GM21423 (cell line): ENCODE data around the gene GLT8D1.
"Not testable (repeated sequence)": the region's sequence is repeated elsewhere in the genome, so short reads cannot be mapped to it uniquely, and the experiment has no call there.

Source experiments
- ATAC-seq: cut with Tn5 transposase; IDR thresholded peaks from one replicate; pipeline ENCODE4 v1.9.1; 2021; ENCODE audit warnings: mild to moderate bottlenecking, moderate library complexity; ENCODE audit not compliant: unreplicated experiment

The GLT8D1 gene, protein sequence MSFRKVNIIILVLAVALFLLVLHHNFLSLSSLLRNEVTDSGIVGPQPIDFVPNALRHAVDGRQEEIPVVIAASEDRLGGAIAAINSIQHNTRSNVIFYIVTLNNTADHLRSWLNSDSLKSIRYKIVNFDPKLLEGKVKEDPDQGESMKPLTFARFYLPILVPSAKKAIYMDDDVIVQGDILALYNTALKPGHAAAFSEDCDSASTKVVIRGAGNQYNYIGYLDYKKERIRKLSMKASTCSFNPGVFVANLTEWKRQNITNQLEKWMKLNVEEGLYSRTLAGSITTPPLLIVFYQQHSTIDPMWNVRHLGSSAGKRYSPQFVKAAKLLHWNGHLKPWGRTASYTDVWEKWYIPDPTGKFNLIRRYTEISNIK

DNA sequence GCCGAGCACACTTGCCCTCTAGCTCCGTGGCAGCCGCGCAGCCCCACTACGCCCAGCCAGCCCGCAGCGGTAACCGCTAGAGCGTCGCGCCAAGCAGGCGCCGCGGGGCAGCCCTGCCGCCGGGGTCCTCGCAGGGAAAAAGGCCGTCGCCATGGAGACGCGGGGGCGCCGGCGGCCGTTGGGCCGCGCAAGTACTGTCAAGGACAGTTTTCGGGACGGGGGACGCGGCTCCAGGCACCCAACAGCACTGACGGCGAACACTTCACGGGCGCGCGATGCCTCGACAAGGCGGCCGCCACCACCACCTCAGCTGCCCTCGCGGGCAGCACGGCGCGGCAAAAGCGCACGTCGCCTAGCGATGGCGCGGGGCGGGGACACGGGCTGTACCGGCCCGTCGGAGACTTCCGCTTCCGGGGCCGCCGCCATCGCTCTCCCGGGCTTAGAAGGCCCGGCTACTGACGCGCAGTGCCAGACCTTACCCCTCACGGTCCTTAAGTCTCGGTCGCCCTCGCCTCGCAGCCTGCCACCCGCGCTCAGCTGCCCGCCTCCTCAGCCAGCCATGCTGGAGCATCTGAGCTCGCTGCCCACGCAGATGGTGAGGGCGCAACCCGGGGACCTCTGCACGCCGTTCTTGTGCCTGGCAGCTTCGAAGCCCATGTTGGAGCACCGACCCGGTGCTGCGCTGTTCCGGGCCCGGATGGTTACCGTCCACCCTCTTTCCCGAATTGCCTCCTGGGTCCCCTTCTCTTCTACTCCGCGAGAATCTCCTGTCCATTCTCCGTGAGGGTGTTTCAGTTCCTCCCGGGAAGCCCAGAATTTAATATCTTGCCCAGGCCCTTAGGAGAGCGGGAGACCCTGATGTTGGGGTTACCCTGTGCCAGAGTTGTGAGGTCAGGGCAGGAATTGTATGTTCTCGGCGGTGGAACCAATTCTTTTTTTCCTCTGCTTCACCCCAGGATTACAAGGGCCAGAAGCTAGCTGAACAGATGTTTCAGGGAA is at the start of gene GLT8D1, which contains the start of gene SPCS1:
Gene GLT8D1, minus strand, starts transcription at position 104 of the 999 bp plus-strand sequence. CDS start 5,331 bp downstream, outside the sequence.
Gene SPCS1, plus strand, starts transcription at position 419 of the 999 bp plus-strand sequence. Its CDS starts 141 bp downstream, at position 560.
- peak; percentile 77 for ATAC-seq

DNA sequence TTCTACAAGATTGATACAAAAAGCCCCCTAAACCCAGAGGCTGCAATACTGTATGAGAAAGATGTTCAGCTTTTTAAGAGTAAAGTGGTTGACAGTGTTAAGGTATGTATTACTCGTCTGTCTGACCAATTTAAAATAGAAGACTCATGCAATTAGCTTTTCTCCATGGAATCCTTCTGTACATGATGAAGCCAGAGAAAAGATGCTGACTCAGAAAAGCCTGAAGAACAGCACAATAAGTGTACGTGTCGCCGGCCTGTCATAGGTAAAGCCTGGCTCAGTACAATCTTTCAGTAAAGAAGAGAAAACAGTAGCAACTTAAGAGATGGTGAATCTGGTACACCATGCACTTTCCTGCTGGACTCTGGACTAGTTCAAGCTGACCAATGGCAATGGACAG is 48.8 kb upstream of the GLT8D1 start:
- no peak for ATAC-seq

DNA sequence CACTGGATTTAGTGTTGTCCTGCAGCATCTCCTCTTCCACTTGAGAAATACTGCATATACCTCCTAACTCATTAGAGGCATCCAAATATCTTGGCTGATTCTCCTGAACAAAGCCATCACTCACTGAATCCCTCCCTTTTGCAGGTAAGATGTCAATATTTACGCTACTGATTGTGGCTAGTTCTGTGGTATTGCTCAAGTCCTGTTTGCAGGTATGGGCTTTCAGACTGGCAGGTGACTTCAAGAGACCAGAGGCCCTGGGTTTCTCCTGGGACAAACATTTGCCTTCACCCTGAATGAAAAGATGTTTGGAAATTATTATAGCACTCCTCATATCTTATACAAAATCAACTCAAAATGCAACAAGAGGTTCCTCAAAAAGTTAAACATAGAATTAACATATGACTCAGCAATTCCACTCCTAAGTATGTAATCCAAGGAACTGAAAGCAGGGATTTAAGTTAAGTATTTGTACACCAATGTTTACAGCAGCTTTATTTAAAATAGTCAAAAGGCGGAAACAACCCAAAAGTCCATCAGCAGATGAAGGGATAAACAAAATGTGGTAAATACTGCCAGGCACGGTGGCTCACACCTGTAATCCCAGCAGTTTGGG is 46.6 kb upstream of the GLT8D1 start:
- no peak for ATAC-seq

DNA sequence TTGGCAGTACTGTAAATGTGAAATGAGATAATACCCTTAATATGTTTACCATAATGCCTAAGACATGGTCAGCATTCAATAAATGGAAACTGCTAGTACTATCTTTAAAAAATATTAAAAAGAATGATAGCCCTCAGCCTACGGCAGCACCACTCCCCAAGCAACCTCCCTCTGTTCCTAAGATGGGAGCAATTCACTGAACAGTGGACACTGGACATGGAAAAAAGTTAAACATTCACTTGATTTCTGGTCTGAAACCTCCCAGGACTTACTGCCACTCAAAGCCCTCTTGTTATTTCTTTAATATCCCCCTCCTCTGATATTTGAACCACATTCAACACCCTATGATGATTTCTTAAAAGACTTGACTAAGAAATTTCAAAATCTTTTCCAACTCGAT is 38.1 kb upstream of the GLT8D1 start:
- no peak for ATAC-seq

DNA sequence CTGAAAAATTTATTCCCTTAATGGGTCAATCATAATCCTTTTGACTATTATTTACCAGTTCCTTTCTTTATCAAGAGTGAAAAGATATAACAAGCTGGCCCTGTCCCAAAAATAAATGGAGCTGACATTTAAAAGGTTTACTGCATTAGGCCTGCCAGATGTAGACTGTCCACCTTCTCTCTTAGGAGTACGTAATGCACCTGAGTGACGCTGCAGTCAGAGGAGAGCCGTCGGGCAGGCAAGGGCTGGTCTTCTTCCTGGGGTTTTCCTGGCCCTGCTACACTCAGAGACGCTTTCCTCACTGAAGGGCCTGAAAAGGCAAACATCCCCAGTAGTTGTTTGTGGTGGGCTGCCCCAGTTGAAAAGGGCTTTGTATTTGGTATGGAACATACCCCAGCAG is 37.6 kb upstream of the GLT8D1 start:
- ATAC-seq, result no peak

DNA sequence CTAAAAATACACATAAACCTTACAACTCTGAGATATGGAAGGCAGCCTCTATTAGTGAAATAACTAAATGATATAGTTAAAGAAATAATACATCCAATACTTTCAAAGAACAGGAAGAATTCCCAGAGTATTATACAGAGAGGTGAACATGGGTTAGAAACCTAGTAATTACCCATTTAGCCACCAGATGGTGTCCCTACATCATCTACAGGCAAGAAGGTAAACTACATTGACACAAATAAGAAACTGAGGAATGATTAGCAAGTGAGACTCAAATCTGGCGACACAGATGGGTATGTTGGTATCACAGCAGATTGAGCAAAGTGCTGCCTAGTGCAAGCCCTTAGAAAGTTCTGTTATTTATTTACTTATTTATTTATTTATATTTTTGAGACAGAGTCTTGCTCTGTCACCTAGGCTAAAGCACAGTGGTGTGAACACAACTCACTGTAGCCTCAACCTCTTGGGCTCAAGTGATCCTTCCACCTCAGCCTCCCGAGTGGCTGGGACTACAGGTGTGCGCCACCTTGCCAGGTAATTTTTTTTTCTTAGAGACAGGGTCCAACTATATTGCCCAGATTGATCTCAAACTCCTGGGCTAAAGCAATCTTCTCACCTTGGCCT is 36.9 kb upstream of the GLT8D1 start:
- no peak for ATAC-seq

DNA sequence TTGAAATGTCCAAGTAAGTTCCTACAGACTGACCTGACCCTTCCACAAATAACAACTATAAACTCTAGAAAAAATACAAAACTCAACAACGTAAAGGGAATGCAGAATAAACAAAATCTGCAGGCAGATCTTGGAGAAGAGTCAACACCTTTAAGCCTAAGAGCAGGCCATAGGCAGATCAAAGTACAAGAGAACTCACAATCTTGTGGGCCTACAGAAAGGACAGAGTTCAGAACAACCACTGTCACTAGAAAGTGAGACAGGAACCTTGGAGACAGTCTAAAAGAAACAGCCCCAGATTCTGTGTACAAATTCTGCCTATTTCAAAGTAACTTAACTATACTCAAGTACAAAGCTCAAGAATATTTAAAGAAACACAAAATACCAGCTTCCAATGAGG is 34.1 kb upstream of the GLT8D1 start:
- no peak for ATAC-seq

DNA sequence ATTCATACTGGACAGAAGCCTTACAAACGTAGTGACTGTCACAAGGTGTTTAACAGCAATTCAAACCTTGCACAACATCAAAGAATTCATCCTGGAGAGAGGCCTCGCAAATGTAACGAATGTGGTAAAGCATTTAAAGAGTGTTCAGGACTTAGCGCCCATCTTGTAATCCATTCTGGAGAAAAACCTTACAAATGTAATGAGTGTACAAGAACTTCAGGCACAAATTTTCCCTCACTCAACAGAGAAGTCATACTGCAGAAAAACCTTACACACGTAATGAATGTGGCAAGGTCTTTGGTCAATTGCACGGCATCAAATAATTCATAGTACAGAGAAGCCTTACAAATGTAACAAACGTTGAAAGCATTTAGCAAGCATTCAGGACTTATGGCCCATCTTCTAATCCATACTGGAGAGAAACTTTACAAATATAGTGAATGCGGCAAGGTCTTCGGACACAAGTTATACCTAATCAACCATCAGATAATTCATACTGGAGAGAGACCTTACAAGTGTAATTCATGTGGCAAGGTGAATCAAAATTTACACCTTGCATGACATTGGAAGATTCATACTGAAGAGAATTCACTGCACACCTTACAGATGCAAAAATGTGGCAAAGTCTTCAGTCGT is 27.8 kb upstream of the GLT8D1 start:
- no peak for ATAC-seq

DNA sequence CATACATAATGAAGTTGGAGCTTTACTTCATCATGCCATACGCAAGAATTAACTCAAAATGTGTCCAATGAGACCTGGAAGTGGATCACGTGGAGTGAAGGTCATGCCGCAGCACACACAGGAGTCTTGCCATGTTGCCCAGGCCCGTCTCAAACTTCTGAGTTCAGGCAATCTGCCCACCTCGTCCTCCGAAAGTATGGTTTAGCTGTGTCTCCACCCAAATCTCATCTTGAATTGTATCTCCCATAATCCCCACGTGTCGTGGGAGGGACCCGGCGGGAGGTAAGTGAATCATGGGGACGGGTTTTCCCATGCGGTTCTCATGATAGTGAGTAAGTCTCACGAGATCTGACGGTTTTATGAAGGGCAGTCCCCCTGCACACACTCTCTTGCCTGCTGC is 26.0 kb upstream of the GLT8D1 start:
- no peak for ATAC-seq

DNA sequence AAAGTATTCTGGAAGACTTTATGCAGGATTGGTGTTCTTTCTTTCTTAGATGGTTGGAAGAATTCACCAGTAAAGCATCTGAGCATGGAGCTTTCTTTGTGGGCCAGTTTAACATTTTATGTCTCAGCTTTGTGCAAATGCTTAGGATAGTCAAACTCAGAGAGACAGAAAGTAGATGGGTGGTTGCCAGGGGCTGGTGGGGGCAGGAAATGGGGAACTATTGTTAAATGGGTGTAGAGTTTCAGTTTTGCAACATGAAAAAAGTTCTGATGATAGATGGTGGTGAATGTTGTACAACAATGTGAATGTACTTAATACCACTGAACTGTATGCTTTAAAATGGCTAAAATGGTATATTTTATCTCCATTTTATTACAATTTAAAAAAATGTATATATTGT is 25.1 kb upstream of the GLT8D1 start:
- ATAC-seq, result no peak

DNA sequence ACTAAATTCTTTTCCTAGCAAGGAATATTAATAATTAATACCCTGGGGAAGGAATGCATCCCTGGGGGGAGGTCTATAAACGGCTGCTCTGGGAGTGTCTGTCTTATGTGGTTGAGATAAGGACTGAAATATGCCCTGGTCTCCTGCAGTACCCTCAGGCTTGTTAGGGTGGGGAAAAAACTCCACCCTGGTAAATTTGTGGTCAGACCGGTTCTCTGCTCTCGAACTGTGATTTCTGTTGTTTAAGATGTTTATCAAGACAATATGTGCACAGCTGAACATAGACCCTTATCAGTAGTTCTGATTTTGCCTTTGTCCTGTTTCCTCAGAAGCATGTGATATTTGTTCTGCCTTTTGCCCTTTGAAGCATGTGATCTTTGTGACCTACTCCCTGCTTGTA is 23.2 kb upstream of the GLT8D1 start:
- ATAC-seq, result not testable (repeated sequence)

DNA sequence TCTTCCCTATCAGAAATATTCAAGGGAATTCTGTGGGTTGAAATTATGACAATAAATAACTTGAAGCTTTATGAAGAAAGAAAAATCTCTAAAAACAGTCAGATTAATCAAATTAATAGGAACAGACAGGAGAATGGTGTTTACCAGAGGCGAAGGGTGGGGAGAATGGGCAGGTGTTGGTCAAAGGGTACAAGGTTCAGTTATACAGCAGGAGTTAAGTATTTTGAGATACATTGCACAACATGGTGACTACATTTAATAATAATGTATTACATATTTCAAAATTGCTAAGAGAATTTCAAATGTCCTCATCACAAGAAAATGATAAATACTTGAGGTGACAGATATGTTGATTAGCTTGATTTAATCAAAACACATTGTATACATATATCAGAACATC is 18.9 kb upstream of the GLT8D1 start:
- ATAC-seq, result no peak

DNA sequence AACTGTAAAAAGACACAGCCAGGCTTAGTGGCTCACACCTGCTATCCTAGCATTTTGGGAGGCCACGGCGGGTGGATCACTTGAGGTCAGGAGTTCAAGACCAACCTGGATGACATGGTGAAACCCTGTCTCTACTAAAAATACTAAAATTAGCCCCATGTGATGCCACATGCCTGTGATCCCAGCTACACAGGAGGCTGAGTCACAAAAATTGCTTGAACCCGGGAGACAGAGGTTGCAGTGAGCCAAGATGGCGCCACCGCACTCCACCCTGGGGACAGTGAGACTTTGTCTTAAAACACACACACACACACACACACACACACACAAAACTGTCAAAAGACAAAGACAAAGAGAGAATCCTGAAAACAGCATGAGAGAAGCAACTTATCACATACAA is 18.3 kb upstream of the GLT8D1 start:
- no peak for ATAC-seq

DNA sequence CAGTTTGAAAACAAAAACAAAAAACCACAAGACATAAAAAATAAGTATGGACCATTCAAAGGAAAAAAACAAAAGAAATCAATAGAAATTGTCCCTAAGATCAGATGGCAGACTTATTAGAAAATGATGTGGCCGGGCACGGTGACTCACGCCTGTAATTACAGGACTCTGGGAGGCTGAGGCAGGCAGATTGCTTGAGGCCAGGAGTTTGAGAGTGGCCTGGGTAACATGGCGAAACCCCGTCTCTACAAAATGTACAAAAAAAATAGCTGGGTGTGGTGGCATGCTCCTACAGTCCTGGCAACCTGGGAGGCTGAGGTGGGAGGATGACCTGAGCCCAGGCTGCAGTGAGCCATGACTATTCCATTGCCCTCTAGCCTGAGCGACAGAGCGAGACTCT is 16.9 kb upstream of the GLT8D1 start:
- ATAC-seq, result no peak

DNA sequence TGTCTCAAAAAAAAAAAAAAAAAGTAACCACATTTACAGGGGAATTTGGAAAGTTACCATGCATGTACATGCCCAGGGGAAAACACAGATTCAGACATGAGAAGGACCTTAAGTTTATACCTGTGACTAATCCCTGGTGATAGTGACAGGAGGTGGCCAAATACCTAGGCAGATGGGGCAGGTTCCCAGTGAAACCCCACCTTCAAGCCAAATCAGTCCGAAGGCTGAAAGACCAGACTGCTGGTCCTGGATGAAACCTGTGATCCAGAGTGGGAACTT is 16.1 kb upstream of the GLT8D1 start:
- ATAC-seq, result no peak

DNA sequence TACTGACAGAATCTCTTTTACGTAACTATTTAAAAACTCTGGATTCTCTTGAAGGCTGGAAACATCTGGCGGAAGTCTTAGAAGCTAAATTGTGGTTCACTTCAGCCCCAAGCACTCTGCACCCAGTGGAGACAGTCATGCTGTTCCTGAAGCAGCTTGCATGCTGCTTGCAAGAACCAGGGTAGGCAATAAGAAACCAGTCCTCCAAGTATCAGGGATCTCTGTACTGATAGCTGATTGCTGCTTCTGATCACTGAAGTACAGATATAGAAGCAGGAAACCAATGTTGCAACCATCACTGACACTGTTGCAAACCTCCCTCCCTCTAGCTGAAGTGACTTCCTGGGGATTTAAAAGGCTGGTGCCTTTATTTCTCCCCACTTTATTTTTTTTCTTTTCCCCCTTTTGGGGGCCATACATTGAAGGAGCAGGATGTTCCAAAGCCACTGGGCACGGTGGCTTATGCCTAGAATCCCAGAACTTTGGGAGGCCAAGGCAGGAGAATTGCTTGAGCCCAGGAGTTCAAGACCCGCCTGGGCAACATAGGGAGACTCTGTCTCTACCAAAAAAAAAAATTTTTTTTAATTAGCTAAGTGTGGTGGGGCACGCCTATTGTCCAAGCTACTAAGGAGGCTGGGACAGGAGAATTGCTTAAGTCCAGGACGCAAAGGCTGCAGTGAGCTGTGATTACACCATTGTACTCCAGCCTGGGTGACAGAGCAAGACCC is 15.6 kb upstream of the GLT8D1 start:
- no peak for ATAC-seq

DNA sequence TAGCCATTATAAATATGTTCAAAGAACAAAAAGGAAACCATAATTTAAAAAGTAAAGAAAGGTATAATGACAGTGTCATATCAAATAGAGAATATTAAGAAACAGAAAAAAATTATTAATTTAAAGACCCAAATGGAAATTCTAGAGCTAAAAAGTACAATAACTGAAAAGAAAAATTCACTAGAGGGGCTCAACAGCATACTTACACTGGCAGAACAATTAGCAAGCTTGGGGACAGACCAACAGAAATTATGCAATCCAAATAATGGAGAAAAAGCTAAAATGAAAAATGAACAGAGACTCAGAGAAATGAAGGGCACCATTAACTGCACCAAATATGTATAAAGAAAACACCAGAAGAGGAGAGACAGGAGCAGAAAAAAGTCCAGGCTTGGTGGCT is 14.0 kb upstream of the GLT8D1 start:
- ATAC-seq, result no peak

DNA sequence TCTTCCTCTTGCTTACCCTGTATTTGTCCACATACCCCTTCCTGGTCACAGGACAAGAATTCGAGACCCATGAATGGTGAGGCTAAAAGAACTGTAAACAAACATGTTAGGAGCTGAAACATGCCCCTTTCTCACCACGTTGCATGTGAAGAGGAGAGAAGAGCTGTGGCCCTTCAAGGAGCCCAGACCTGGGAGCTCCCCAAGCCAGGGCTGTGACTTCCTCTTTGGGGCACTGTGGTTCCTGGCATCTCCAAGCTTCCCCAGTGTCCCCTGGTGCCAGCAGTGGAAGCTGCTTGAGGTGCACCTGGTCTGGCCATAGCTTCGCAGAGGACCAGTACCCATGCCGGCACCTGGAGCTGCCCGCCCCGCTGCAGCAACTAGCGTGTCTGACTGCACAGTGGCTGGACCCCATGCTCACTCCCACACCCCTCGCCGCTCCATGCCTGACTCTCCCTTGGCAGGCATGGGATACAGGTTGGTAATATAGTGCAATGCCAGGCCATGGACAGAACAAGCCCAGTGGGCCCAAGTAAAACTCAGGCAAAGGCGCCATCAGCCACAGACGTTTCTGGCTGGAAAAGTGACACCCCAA is 10.2 kb upstream of the GLT8D1 start:
- ATAC-seq, result no peak
